SU-DHL-6 (cell line): ENCODE data around the gene PXK.
A peak's percentile ranks its signal among the peaks of the same experiment; 100 is the strongest.

Source experiments
- H2AFZ ChIP-seq: fragments of 200-600 bp; sonication (generic); 2 replicates; pipeline ENCODE4 v1.6.1; 2014; ENCODE audit warnings: low read depth, mild to moderate bottlenecking, moderate library complexity, mixed read lengths, antibody characterized with exemption, low read length; ENCODE audit not compliant: severe bottlenecking
- H3F3A ChIP-seq: fragments of 200-600 bp; shearing (Covaris generic); 2 replicates; pipeline ENCODE4 v1.6.0; 2016; ENCODE audit warnings: antibody characterized with exemption, mild to moderate bottlenecking; ENCODE audit not compliant: insufficient read depth
- H3K27ac ChIP-seq: fragments of 200-600 bp; sonication (generic); 2 replicates; pipeline ENCODE4 v1.5.1; 2016; ENCODE audit warnings: low read depth, mild to moderate bottlenecking, low read length, moderate library complexity, mixed read lengths
- H3K27me3 ChIP-seq: fragments of 200-600 bp; sonication (generic), shearing (Covaris generic); 2 replicates; pipeline ENCODE4 v1.6.0; 2014; ENCODE audit warnings: mild to moderate bottlenecking, low read length
- H3K36me3 ChIP-seq: fragments of 200-600 bp; sonication (generic); 2 replicates; pipeline ENCODE4 v1.6.1; 2014; ENCODE audit warnings: mild to moderate bottlenecking, low read length, mixed read lengths
- H3K4me2 ChIP-seq: fragments of 300-600, 200-600 bp; shearing (Covaris generic), sonication (generic); 2 replicates; pipeline ENCODE4 v1.6.0; 2014; ENCODE audit warnings: low read length, low read depth, mild to moderate bottlenecking; ENCODE audit not compliant: poor library complexity, severe bottlenecking
- H3K4me3 ChIP-seq: fragments of 200-600 bp; sonication (generic); 2 replicates; pipeline ENCODE4 v1.5.1; 2014; ENCODE audit warnings: antibody characterized with exemption, low read length, mild to moderate bottlenecking, mixed read lengths; ENCODE audit not compliant: insufficient read depth, poor library complexity, severe bottlenecking
- H3K79me2 ChIP-seq: fragments of 200-600 bp; sonication (generic); 2 replicates; pipeline ENCODE4 v1.6.1; 2014; ENCODE audit warnings: mild to moderate bottlenecking, low read length, moderate library complexity; ENCODE audit not compliant: insufficient read depth
- H3K9ac ChIP-seq: fragments of 200-600 bp; sonication (generic); 2 replicates; pipeline ENCODE4 v1.7.0; 2014; ENCODE audit warnings: mild to moderate bottlenecking, low read length
- H3K9me2 ChIP-seq: fragments of 200-600 bp; sonication (generic); replicated peaks from 2 replicates; pipeline ENCODE4 v1.6.1; 2014; ENCODE audit warnings: low read length; ENCODE audit not compliant: insufficient read depth
- H3K9me3 ChIP-seq: fragments of 200-600 bp; sonication (generic); 2 replicates; pipeline ENCODE4 v1.6.1; 2014; ENCODE audit warnings: low read length, mixed read lengths; ENCODE audit not compliant: insufficient read depth
- H4K20me1 ChIP-seq: fragments of 200-600 bp; sonication (generic); 2 replicates; pipeline ENCODE4 v1.6.1; 2014; ENCODE audit warnings: low read depth, mild to moderate bottlenecking, antibody characterized with exemption, low read length, moderate library complexity, mixed read lengths
- EZH2phosphoT487 ChIP-seq: fragments of 200-600 bp; sonication (generic), shearing (Covaris generic); conservative IDR thresholded peaks from 2 replicates; pipeline ENCODE4 v1.6.1; 2018; ENCODE audit warnings: mild to moderate bottlenecking, antibody characterized with exemption, low read length, moderate library complexity, mixed read lengths
- TF ChIP-seq, protein P1 (sequence below): fragments of 200-600 bp; sonication (generic); IDR thresholded peaks from one replicate; pipeline ENCODE4 v1.5.1; 2017; ENCODE audit warnings: antibody characterized with exemption, mild to moderate bottlenecking, low read length, moderate library complexity; ENCODE audit not compliant: insufficient read depth, poor library complexity, severe bottlenecking

Gene PXK

DNA sequence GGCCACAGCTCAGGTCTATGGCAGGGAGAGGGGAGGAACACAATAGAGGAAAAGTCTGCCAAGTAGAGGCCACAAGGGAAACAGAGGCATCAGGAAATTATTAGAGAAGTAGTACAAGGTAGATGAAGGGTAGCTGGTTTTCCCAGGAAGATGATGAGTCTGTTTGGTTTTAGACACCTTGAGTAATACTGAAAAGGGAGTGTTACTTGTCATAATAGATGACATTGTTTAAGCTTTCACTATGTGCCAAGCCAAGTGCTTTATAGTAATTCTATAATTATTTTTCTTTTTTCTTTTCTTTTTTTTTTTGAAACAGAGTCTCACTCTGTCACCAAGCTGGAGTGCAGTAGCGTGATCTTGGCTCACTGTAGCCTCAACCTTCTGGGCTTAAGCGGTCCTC, 13.7 kb downstream of the PXK start:
- Histone ChIP-seq H2AFZ (no peak overlapping the region), H3K79me2 (peaks cover 78% of the 10 kb centered on the region), H3K27ac (peak overlapping the region; percentile 98), H3K36me3 (no peaks in the 10 kb centered on the region), H4K20me1 (no peaks in the 10 kb centered on the region), H3K4me3 (no peak overlapping the region), H3K9ac (peak overlapping the region; percentile 53), H3K27me3 (no peaks in the 10 kb centered on the region), H3F3A (peaks cover 85% of the 10 kb centered on the region), H3K4me2 (peak overlapping the region; percentile 63), H3K9me2 (no peaks in the 10 kb centered on the region), H3K9me3 (no peaks in the 10 kb centered on the region)
- no peak for TF ChIP-seq EZH2phosphoT487
- TF ChIP-seq, protein P1, sequence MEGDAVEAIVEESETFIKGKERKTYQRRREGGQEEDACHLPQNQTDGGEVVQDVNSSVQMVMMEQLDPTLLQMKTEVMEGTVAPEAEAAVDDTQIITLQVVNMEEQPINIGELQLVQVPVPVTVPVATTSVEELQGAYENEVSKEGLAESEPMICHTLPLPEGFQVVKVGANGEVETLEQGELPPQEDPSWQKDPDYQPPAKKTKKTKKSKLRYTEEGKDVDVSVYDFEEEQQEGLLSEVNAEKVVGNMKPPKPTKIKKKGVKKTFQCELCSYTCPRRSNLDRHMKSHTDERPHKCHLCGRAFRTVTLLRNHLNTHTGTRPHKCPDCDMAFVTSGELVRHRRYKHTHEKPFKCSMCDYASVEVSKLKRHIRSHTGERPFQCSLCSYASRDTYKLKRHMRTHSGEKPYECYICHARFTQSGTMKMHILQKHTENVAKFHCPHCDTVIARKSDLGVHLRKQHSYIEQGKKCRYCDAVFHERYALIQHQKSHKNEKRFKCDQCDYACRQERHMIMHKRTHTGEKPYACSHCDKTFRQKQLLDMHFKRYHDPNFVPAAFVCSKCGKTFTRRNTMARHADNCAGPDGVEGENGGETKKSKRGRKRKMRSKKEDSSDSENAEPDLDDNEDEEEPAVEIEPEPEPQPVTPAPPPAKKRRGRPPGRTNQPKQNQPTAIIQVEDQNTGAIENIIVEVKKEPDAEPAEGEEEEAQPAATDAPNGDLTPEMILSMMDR = no peak

DNA sequence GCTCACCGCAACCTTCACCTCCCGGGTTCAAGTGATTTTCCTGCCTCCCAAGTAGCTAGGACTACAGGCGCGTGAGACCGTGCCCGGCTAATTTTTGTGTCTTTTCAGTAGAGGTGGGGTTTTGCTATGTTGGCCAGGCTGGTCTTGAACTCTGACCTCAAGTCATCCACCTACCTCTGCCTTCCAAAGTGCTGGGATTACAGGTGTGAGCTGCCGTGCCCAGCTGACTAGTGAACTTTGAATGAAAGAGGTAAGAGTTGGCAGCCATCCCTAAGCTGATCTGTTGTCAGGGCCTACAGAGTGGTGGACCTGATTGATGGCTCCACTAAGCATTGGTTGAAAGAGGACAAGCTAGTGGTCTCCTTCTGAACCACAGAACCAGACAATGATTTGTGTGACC, 15.3 kb downstream of the PXK start:
- Histone ChIP-seq H3K9ac (peak overlapping the region; percentile 31), H3K4me2 (peak overlapping the region; percentile 81), H3K27me3 (no peaks in the 10 kb centered on the region), H2AFZ (no peak overlapping the region), H3K4me3 (no peak overlapping the region), H3K9me3 (no peaks in the 10 kb centered on the region), H4K20me1 (no peaks in the 10 kb centered on the region), H3K9me2 (no peaks in the 10 kb centered on the region), H3K27ac (peak overlapping the region; percentile 98), H3K79me2 (peaks cover 78% of the 10 kb centered on the region), H3F3A (peaks cover 86% of the 10 kb centered on the region), H3K36me3 (no peaks in the 10 kb centered on the region)
- no peak for TF ChIP-seq EZH2phosphoT487
- TF ChIP-seq, protein P1 = no peak

DNA sequence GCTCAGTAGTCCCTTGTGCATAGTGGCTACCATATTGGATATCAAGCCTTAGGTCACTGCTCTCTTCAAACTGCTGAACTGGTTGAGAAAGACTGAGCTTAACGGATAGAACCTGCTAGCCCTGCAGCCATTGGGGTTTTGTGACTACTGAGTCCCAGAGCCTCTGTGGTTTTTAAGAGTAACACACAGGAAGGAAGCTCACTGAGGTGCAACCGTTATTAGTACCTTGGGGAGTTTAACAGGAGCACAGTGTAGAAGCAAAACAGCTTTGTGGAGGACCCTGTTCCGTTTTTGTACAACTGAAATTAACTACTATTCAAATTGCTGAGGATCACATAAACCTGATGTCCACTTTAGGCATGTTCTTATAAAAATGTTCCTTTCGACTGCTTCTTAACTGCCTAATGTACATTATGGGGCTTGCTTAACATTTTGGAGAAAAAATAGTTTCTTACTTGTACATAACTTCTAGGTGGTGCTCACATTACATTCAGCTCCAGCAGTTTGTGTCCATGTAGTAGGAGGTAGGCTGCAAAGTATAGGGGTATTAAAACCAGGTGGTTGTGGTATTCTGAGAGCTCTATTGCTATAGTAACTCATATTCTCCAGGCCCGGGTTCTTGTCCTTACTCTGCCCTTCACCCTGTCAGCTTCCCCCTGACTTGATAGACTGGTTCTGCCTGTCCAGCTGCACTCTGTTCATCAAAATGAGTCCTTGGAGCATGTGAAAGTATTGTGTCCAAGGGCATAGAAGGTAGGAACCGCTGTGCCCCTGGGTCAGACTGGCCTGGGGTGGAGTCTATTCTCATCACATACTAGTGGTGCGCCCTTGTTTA, 17.3 kb downstream of the PXK start:
- H3K4me2 ChIP-seq = peak overlapping the region; percentile 81
- H3F3A ChIP-seq = peaks cover 93% of the 10 kb centered on the region
- TF ChIP-seq, protein P1 = no peak
- TF ChIP-seq EZH2phosphoT487 = no peak

More for the DNA sequence above, 17.3 kb downstream of the PXK start:
- no peaks in the 10 kb centered on the region for H3K9me3 ChIP-seq
- no peak overlapping the region for H2AFZ ChIP-seq
- peak overlapping the region; percentile 64 for H3K9ac ChIP-seq
- H3K27ac ChIP-seq = peak overlapping the region; percentile 98
- no peaks in the 10 kb centered on the region for H3K27me3 ChIP-seq
- H3K4me3 ChIP-seq = peak overlapping the region; percentile 31
- H3K79me2 ChIP-seq = peaks cover 77% of the 10 kb centered on the region
- no peaks in the 10 kb centered on the region for H3K9me2 ChIP-seq
- H3K36me3 ChIP-seq = no peaks in the 10 kb centered on the region
- no peaks in the 10 kb centered on the region for H4K20me1 ChIP-seq
